Peyer's patch (tissue), 4 donors: ENCODE data around the gene KBTBD7.

Experiments used
- POLR2A ChIP-seq, 2 donors: fragments of 450-650 bp; IDR thresholded peaks; one replicate each; pipeline ENCODE4 v1.5.1; 2017; ENCODE audit warnings: antibody characterized with exemption in 2 of 2, mild to moderate bottlenecking in 2 of 2, moderate library complexity in 2 of 2
- TF ChIP-seq, protein P1 (sequence below), 6 experiments: fragments of 450-650 bp in 4 of 6; fragments of 200-600 bp in 2 of 6; sonication (generic) in 1 of 6; IDR thresholded peaks; one replicate each; pipeline ENCODE4 v1.5.1; 2017 to 2019; ENCODE audit warnings: antibody characterized with exemption in 6 of 6, mild to moderate bottlenecking in 3 of 6, moderate library complexity in 1 of 6

DNA sequence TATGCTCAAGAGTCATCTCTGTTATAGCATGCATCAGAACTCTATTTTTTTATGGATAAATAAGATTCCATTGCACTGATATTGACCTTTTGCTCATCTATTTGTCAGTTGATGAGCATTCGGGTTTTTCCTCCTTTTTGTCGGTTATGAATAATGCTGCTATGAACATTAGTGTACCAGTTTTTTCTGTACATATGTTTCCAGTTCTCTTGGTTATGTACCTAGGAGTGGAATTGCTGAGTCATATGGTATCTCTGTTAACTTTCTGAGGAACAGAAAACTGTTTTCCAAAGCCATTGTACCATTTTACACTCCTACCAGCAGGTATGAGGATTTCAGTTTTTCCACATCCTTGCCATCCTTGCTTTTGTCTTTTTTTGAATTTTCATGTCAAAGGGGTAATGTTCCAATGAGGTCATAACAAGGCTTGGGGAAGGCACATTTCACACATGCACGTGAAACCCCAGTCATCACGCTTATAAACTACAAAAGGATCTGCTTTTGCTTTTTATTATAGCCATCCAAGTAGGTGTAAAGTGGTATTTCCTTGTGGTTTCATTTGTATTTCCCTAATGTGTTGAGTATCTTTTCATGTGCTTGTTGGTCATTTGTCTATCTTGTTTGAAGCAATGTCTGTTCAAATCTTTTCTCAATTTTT, 14.6 kb downstream of the KBTBD7 start:
- TF ChIP-seq POLR2A (IDR thresholded peaks at IDR 0.05): no peak
- TF ChIP-seq, protein P1, sequence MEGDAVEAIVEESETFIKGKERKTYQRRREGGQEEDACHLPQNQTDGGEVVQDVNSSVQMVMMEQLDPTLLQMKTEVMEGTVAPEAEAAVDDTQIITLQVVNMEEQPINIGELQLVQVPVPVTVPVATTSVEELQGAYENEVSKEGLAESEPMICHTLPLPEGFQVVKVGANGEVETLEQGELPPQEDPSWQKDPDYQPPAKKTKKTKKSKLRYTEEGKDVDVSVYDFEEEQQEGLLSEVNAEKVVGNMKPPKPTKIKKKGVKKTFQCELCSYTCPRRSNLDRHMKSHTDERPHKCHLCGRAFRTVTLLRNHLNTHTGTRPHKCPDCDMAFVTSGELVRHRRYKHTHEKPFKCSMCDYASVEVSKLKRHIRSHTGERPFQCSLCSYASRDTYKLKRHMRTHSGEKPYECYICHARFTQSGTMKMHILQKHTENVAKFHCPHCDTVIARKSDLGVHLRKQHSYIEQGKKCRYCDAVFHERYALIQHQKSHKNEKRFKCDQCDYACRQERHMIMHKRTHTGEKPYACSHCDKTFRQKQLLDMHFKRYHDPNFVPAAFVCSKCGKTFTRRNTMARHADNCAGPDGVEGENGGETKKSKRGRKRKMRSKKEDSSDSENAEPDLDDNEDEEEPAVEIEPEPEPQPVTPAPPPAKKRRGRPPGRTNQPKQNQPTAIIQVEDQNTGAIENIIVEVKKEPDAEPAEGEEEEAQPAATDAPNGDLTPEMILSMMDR (IDR thresholded peaks at IDR 0.05): no peak
